ENCODE measurements around the gene ADAMTS3. TPM values are rescaled to one million over a fixed set of nuclear protein-coding genes. Genes with fewer than 3 reads are reported as not detected.
A peak's percentile ranks its signal among the peaks of the same experiment; 100 is the strongest.

The ADAMTS3 gene
- total RNA-seq, 4 donors from 2014 or later: 0.18 to 0.41 (median 0.23) TPM; not detected in 1

DNA sequence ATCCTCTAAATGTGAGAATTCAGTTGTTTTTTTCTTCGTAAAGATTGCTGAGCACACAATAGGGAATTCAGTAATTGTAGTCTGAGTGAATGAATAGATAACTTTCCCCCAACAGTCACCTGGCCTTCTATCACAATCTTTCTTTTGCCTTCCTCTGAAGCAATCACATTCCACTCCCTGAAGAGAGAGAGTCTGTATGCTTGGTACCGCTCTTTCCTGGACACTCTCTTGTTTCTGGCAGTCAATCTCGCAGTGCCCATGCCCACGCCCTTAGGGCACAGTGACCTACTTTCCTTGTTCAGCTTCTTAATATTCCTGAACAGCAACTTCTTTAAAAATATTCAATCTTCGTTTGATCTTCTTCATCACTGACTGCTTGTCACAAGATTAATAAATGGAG is 255.9 kb downstream of the ADAMTS3 start:
- Histone ChIP-seq H3K4me1 (peaks cover 10 to 13% of the 10 kb centered on the region in 2 donors), H3K4me3 (no peak overlapping the region), H3K9me3 (no peaks in the 10 kb centered on the region), H3K27me3 (no peaks in the 10 kb centered on the region), H3K27ac (no peak overlapping the region), H3K36me3 (no peaks in the 10 kb centered on the region)
- DNase-seq (no peak), ATAC-seq (no peak)
- intact Hi-C loops (cut with DNase I; ENCODE audit: low total_unique reads): no loop called here
- TF ChIP-seq, protein P1, sequence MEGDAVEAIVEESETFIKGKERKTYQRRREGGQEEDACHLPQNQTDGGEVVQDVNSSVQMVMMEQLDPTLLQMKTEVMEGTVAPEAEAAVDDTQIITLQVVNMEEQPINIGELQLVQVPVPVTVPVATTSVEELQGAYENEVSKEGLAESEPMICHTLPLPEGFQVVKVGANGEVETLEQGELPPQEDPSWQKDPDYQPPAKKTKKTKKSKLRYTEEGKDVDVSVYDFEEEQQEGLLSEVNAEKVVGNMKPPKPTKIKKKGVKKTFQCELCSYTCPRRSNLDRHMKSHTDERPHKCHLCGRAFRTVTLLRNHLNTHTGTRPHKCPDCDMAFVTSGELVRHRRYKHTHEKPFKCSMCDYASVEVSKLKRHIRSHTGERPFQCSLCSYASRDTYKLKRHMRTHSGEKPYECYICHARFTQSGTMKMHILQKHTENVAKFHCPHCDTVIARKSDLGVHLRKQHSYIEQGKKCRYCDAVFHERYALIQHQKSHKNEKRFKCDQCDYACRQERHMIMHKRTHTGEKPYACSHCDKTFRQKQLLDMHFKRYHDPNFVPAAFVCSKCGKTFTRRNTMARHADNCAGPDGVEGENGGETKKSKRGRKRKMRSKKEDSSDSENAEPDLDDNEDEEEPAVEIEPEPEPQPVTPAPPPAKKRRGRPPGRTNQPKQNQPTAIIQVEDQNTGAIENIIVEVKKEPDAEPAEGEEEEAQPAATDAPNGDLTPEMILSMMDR (IDR thresholded peaks at IDR 0.05 in 4 of 5, conservative IDR thresholded peaks at IDR 0.05 in 1 of 5): no peak
- no peak for TF ChIP-seq POLR2A (IDR thresholded peaks at IDR 0.05)
- in situ Hi-C loops (cut with MboI; ENCODE audit: low sequenced_read_pairs in 4 of 4): loop anchor here in 1 of 4 donors (25.0 kb wide), 1 partner anchor 699 kb away; no protein-coding TSS in a partner anchor

DNA sequence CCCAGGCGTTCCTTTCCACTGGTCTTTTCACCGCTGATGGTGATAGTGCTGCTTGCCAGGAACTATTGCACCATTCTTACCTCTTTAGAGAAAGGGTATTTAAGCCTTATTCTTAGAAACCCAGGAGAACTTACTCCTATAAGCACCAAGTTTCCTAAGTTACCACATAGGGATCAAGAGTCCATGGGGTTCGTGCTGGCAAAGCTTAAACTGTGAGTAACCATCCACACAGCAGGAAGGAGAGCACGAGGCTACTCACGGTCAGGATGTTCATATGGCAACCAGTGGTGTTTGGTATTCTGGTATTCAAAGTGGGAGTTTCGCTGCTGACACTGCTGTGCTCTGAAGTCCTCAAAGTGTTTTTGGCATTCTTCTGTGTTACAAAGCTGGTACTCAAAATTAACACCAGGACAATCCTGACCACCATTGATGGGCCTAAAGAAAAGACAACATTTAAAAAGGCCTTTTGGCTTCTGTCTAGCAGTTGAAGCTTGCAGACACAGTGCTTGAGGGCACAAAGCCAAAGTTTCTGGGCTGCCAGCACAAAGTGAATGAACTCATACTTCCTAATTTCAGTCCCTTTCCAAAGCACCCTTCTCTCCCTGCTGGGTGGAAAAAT is 256.9 kb downstream of the ADAMTS3 start:
- Histone ChIP-seq H3K36me3 (no peaks in the 10 kb centered on the region), H3K4me3 (no peak overlapping the region), H3K9me3 (no peaks in the 10 kb centered on the region), H3K27me3 (no peaks in the 10 kb centered on the region), H3K4me1 (peaks cover 10 to 13% of the 10 kb centered on the region in 2 donors), H3K27ac (peak overlapping the region in 1 of 4 donors; percentile 16)
- TF ChIP-seq, protein P1 (IDR thresholded peaks at IDR 0.05 in 4 of 5, conservative IDR thresholded peaks at IDR 0.05 in 1 of 5): no peak
- no peak for TF ChIP-seq POLR2A (IDR thresholded peaks at IDR 0.05)
- in situ Hi-C loops (cut with MboI; ENCODE audit: low sequenced_read_pairs in 4 of 4) (loop anchor here in 1 of 4 donors (25.0 kb wide), 1 partner anchor 700 kb away; no protein-coding TSS in a partner anchor), intact Hi-C loops (cut with DNase I; ENCODE audit: low total_unique reads) (no loop called here)
- peak; percentile 28 to 40 for DNase-seq
- peak; percentile 42 to 66 for ATAC-seq

DNA sequence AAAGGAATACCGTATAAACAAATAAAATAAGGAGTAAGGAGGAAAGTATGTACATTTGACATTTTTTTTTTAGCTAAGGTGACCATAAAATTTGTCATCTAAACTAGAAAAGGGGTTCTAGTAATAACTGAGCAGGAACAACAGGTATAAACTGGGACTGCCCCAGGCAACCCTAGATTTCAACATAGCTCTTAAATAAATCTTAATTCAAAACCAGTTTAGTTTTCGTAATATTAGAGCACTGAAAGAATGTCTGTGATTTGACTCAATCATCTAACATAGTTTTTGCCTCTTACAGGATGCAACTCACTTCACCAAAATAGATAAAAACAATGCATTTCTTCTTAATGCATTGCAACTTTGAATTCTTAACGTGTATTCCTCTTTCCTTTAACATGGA is 257.7 kb downstream of the ADAMTS3 start:
- ATAC-seq (no peak), DNase-seq (no peak)
- Histone ChIP-seq H3K27me3 (no peaks in the 10 kb centered on the region), H3K27ac (no peak overlapping the region), H3K4me1 (peaks cover 10 to 13% of the 10 kb centered on the region in 2 donors), H3K9me3 (no peaks in the 10 kb centered on the region), H3K4me3 (no peak overlapping the region), H3K36me3 (no peaks in the 10 kb centered on the region)
- in situ Hi-C loops (cut with MboI; ENCODE audit: low sequenced_read_pairs in 4 of 4): loop anchor here in 1 of 4 donors (25.0 kb wide), 1 partner anchor 701 kb away; no protein-coding TSS in a partner anchor
- intact Hi-C loops (cut with DNase I; ENCODE audit: low total_unique reads): no loop called here
- TF ChIP-seq, protein P1 (IDR thresholded peaks at IDR 0.05 in 4 of 5, conservative IDR thresholded peaks at IDR 0.05 in 1 of 5): no peak

DNA sequence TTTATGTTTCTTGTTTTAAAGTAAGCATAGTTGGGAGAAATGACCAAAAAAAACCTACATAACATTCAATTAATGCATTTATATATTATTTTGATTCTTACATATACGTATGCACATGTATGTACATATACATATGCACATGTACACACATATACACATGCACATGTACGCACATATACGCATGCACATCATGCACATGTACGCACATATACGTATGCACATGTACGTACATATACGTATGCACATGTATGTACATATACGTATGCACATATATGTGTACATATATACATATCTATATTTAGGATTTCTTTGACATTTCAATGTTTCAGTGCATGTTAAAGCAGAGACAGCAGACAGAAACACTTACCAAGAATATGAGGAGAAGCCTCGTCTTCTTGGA is 263.4 kb downstream of the ADAMTS3 start:
- H3K4me3 ChIP-seq: no peak overlapping the region
- no peak for ATAC-seq
- H3K27ac ChIP-seq: no peak overlapping the region
- no peaks in the 10 kb centered on the region for H3K27me3 ChIP-seq
- no peak for DNase-seq
- no peak for TF ChIP-seq POLR2A (IDR thresholded peaks at IDR 0.05)
- TF ChIP-seq, protein P1 (IDR thresholded peaks at IDR 0.05 in 4 of 5, conservative IDR thresholded peaks at IDR 0.05 in 1 of 5): no peak
- in situ Hi-C loops (cut with MboI; ENCODE audit: low sequenced_read_pairs in 4 of 4): loop anchor here in 1 of 4 donors (25.0 kb wide), 1 partner anchor 707 kb away; no protein-coding TSS in a partner anchor
- H3K9me3 ChIP-seq: no peaks in the 10 kb centered on the region
- H3K4me1 ChIP-seq: no peaks in the 10 kb centered on the region
- intact Hi-C loops (cut with DNase I; ENCODE audit: low total_unique reads): no loop called here
- H3K36me3 ChIP-seq: no peaks in the 10 kb centered on the region
